ENCODE measurements around the gene EPHA5. TPM values are rescaled to one million over a fixed set of nuclear protein-coding genes. Genes with fewer than 3 reads are reported as not detected.

The EPHA5 gene
- total RNA-seq, 4 donors from 2014 or later = 0.23 to 0.58 (median 0.37) TPM

DNA sequence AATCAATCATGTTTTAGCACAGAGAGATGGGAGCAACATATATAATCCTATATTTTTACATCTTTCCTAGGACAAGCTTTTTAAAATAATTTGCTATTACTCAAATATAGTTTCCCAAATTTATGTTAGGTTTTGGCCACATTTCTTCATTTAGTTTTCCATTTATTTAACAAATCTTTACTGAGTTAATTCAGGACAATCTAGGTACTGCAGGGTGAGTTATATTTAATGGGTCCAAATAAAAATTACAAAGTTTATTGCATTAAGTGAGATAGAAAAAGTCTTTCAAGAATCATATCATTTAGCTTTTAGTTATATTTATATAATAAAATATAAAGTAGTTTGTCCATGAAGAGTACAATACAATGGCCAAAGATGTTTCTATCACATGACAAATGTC, 269.2 kb downstream of the EPHA5 start:
- no peak overlapping the region for H3K27ac ChIP-seq (replicated peaks in 1 of 4)
- DNase-seq (ENCODE audit: extremely low spot score) = no peak
- no peaks in the 10 kb centered on the region for H3K27me3 ChIP-seq
- no peaks in the 10 kb centered on the region for H3K4me1 ChIP-seq
- H3K9me3 ChIP-seq = no peaks in the 10 kb centered on the region
- no peak for TF ChIP-seq EP300 (IDR thresholded peaks at IDR 0.05)
- TF ChIP-seq POLR2AphosphoS5 (IDR thresholded peaks at IDR 0.05) = no peak
- TF ChIP-seq, protein P1, sequence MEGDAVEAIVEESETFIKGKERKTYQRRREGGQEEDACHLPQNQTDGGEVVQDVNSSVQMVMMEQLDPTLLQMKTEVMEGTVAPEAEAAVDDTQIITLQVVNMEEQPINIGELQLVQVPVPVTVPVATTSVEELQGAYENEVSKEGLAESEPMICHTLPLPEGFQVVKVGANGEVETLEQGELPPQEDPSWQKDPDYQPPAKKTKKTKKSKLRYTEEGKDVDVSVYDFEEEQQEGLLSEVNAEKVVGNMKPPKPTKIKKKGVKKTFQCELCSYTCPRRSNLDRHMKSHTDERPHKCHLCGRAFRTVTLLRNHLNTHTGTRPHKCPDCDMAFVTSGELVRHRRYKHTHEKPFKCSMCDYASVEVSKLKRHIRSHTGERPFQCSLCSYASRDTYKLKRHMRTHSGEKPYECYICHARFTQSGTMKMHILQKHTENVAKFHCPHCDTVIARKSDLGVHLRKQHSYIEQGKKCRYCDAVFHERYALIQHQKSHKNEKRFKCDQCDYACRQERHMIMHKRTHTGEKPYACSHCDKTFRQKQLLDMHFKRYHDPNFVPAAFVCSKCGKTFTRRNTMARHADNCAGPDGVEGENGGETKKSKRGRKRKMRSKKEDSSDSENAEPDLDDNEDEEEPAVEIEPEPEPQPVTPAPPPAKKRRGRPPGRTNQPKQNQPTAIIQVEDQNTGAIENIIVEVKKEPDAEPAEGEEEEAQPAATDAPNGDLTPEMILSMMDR (IDR thresholded peaks at IDR 0.05) = peak in 1 of 3 experiments; percentile 24
- TF ChIP-seq POLR2A (IDR thresholded peaks at IDR 0.05; ENCODE audit: low read depth) = no peak
- no peak overlapping the region for H3K4me3 ChIP-seq
- intact Hi-C loops (cut with DNase I) = no loop called here
- H3K36me3 ChIP-seq = no peaks in the 10 kb centered on the region

GRCh38 chr4:65399084-65399483, 271.2 kb downstream of the EPHA5 start:
- no peaks in the 10 kb centered on the region for H3K4me1 ChIP-seq
- 63% methylated on average over 4 of the region's 4 CpGs for WGBS

DNA sequence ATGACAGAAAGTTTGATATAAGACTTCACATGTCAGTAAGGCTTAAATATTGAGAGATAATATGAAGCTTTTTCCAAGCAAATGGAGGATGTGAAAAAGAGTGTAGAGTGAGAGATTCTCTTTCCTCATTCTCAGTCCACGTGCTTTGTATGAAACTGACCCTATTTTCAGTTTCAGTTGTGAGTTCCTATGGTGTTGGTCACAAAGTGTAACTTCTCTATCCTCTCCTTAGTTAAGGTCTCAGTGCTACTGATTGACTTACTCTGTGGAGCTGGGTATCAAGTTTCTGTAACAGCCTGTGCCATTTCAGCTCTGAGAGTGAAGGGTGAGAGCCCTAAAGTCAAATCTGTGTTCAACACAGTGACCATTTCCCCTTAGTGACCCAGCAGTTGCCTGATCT, 277.2 kb downstream of the EPHA5 start:
- DNase-seq (ENCODE audit: extremely low spot score) = no peak
- Histone ChIP-seq H3K27ac (replicated peaks in 1 of 4) (no peak overlapping the region), H3K4me1 (no peaks in the 10 kb centered on the region), H3K27me3 (no peaks in the 10 kb centered on the region), H3K36me3 (no peaks in the 10 kb centered on the region), H3K4me3 (no peak overlapping the region), H3K9me3 (peaks cover 0 to 8% (median 2%) of the 10 kb centered on the region in 4 donors)
- TF ChIP-seq, protein P1 (IDR thresholded peaks at IDR 0.05) = no peak
- TF ChIP-seq POLR2AphosphoS5 (IDR thresholded peaks at IDR 0.05) (no peak), POLR2A (IDR thresholded peaks at IDR 0.05; ENCODE audit: low read depth) (no peak), EP300 (IDR thresholded peaks at IDR 0.05) (no peak)
- 40% methylated on average over 1 of the region's 1 CpG for WGBS
- intact Hi-C loops (cut with DNase I) = no loop called here

More at GRCh38 chr4:65399084-65399483, 271.2 kb downstream of the EPHA5 start:
- TF ChIP-seq POLR2AphosphoS5 (IDR thresholded peaks at IDR 0.05) = no peak
- TF ChIP-seq POLR2A (IDR thresholded peaks at IDR 0.05; ENCODE audit: low read depth) = no peak
- no peak for TF ChIP-seq EP300 (IDR thresholded peaks at IDR 0.05)
- TF ChIP-seq, protein P1 (IDR thresholded peaks at IDR 0.05) = no peak
- Histone ChIP-seq H3K27ac (replicated peaks in 1 of 4) (no peak overlapping the region), H3K36me3 (no peaks in the 10 kb centered on the region), H3K9me3 (peaks cover 0 to 3% (median 1%) of the 10 kb centered on the region in 4 donors), H3K27me3 (no peaks in the 10 kb centered on the region), H3K4me3 (no peak overlapping the region)
- DNase-seq (ENCODE audit: extremely low spot score) = no peak
- intact Hi-C loops (cut with DNase I) = no loop called here

DNA sequence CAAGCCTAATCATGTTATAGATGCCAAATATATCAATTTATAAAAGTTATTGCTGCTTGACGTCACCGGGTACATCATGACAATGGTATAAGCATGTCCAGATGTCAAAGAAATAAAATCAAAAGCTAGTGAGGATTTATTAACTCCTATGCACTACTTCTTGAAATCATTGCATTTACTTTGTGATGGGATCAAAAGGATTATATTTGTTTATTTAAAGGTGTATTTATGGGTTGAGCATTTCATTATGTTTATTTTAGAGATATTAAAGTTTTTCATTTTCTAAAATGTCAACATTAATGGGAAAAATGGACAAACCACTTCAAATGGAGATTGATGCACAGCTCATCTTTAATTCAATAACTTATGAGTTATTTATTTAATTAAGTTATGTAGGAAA, 277.8 kb downstream of the EPHA5 start:
- Histone ChIP-seq H3K9me3 (peaks cover 0 to 8% (median 2%) of the 10 kb centered on the region in 4 donors), H3K4me1 (no peaks in the 10 kb centered on the region), H3K27me3 (no peaks in the 10 kb centered on the region), H3K27ac (replicated peaks in 1 of 4) (no peak overlapping the region), H3K4me3 (no peak overlapping the region), H3K36me3 (no peaks in the 10 kb centered on the region)
- WGBS = 28% methylated on average over 2 of the region's 2 CpGs
- no peak for DNase-seq (ENCODE audit: extremely low spot score)
- intact Hi-C loops (cut with DNase I) = no loop called here
- TF ChIP-seq EP300 (IDR thresholded peaks at IDR 0.05) = no peak
- TF ChIP-seq POLR2AphosphoS5 (IDR thresholded peaks at IDR 0.05) = no peak
- TF ChIP-seq, protein P1 (IDR thresholded peaks at IDR 0.05) = no peak
- no peak for TF ChIP-seq POLR2A (IDR thresholded peaks at IDR 0.05; ENCODE audit: low read depth)

DNA sequence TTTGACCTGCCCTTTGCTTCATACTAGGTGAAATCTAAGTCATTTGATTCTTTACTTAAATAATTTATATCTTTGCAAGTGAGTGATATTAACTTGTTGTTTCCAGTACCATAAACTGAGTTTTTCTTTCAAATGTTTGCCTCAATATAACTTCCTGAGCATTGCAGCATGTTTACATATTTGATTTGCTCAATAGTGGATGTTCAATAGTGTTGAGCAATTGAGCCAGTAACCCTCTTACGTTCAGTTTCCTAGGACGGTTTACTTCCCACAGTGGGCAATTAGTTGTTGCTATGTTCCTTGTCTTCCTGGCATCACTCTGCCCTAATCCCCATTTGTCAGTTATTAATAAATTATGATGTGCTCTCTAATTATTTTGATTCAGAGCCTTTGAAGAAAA, 278.5 kb downstream of the EPHA5 start:
- Histone ChIP-seq H3K27ac (replicated peaks in 1 of 4) (no peak overlapping the region), H3K9me3 (peaks cover 0 to 8% (median 2%) of the 10 kb centered on the region in 4 donors), H3K4me3 (no peak overlapping the region), H3K36me3 (no peaks in the 10 kb centered on the region), H3K27me3 (no peaks in the 10 kb centered on the region), H3K4me1 (no peaks in the 10 kb centered on the region)
- no peak for DNase-seq (ENCODE audit: extremely low spot score)
- WGBS = 76% methylated on average over 2 of the region's 2 CpGs
- intact Hi-C loops (cut with DNase I) = no loop called here
- TF ChIP-seq, protein P1 (IDR thresholded peaks at IDR 0.05) = no peak
- TF ChIP-seq POLR2AphosphoS5 (IDR thresholded peaks at IDR 0.05) (no peak), POLR2A (IDR thresholded peaks at IDR 0.05; ENCODE audit: low read depth) (no peak), EP300 (IDR thresholded peaks at IDR 0.05) (no peak)
